Stimulated activated effector memory CD8-positive, alpha-beta T cell treated with anti-CD3 and anti-CD28 coated beads, Interleukin-12 subunit alpha, Interleukin-12 subunit beta, amount 100 ng/mL, for 72 hours (primary cell): ENCODE data around the gene ING5.
"Not testable (repeated sequence)": the region's sequence is repeated elsewhere in the genome, so short reads cannot be mapped to it uniquely, and the experiment has no call there.

ENCODE experiments used
- ATAC-seq: fragments of 150-1000 bp; cut with Tn5 transposase; 2 replicates; pipeline ENCODE4 v1.10.0; 2021
- DNase-seq, 2 donors: peaks; one replicate each; pipeline ENCODE4 v3.0.0; 2021 to 2022; ENCODE audit warnings: low spot score in 2 of 2
- H3K27ac Mint-ChIP-seq: one replicate; pipeline ENCODE4 v1.8.0; 2022; ENCODE audit warnings: mild to moderate bottlenecking, mixed read lengths
- H3K36me3 Mint-ChIP-seq: one replicate; pipeline ENCODE4 v1.8.0; 2022; ENCODE audit warnings: mild to moderate bottlenecking, mixed read lengths
- H3K4me1 Mint-ChIP-seq: one replicate; pipeline ENCODE4 v1.8.0; 2022; ENCODE audit warnings: mixed read lengths
- H3K4me3 Mint-ChIP-seq: one replicate; pipeline ENCODE4 v1.8.0; 2022; ENCODE audit warnings: mild to moderate bottlenecking, mixed read lengths
- H3K9me3 Mint-ChIP-seq: one replicate; pipeline ENCODE4 v1.8.0; 2022; ENCODE audit warnings: mixed read lengths

The ING5 gene

DNA sequence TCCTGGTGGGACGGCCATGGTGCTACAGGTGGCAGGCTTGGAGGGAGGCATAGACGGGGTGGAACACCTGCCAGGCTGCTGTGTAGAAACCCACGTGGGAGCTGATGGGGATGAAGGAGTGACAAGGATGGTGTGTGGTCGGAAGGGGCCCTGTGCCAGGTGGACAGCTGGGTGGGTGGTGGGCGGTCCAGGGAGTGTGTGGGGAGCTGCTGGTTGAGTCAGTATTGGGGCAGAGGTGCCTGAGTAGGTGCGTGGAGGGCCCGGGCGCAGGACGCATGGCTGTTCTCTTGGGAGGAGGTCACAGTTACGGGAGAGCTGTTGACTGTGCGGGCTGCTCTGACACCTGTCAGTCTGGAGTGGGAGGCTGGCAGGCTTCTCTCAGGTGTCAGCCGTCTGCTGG lies 20.0 kb downstream of the ING5 start:
- ATAC-seq (no peak), DNase-seq (no peak)
- Mint-ChIP-seq H3K9me3 (no peaks in the 10 kb centered on the region), H3K4me3 (no peak overlapping the region), H3K36me3 (peaks cover 69% of the 10 kb centered on the region), H3K4me1 (peaks cover 6% of the 10 kb centered on the region), H3K27ac (no peak overlapping the region)

DNA sequence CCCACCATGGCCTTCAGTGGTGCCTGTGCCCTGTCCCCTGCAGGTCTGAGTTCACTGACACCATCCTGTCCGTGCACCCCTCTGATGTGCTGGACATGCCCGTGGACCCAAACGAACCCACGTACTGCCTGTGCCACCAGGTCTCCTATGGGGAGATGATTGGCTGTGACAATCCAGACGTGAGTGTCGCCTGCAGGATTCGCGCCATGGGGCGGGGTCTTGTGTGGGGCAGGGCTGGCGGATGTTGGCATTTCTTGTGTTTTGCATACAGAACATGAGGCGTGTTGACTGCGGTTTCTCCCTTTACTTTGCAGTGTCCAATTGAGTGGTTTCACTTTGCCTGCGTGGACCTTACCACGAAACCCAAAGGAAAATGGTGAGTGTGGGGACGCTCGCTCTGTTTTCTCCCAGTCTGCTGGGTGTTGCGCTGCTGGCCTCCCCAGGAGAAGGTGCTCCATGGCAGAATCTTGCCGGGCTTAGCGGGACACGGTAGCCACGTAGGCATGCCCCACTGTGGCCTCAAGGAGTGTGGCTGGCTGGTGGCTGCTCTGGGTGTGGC lies 21.1 kb downstream of the ING5 start:
- ATAC-seq = no peak
- H3K36me3 Mint-ChIP-seq = peaks cover 57% of the 10 kb centered on the region
- H3K9me3 Mint-ChIP-seq = no peaks in the 10 kb centered on the region
- DNase-seq = no peak
- peaks cover 6% of the 10 kb centered on the region for H3K4me1 Mint-ChIP-seq
- no peak overlapping the region for H3K4me3 Mint-ChIP-seq
- peak overlapping the region; percentile 26 for H3K27ac Mint-ChIP-seq

DNA sequence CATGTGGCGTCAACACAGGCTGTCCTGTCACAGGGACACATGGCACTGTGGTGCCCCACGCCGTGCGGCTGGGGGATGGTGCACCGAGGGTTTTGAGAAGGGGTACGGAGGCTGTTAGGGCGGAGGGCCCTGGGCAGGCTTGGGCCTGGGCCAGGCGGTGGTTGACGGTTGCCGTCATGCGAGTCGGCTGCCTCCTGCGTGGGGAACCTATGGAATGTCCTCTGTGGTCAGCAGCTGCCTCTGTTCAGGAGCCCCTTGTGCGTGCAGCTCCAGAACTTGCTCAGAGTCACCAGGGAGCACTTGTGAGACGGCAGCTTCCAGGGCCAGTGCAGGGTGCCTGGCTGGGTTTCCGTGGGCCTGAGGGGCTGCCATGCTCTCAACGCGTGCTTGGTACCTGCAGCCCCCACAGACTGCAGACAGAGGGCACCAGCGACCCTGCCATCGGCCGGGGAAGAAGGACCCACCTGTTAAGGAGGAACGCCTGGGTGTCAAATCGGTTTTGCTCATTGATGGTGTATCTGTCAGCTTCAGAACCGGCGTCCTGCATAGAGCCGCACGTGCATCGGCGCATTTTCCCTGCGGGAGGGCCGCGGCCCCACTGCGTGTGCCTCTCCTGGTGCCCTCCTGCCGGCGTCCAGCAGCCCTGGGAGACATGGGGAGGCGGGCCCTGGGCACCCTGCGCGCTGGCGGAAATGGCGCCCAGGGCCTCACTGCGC lies 22.6 kb downstream of the ING5 start:
- no peaks in the 10 kb centered on the region for H3K9me3 Mint-ChIP-seq
- peak; percentile 51 for ATAC-seq
- H3K4me3 Mint-ChIP-seq = no peak overlapping the region
- H3K36me3 Mint-ChIP-seq = peaks cover 49% of the 10 kb centered on the region
- H3K4me1 Mint-ChIP-seq = peaks cover 6% of the 10 kb centered on the region
- DNase-seq = no peak
- no peak overlapping the region for H3K27ac Mint-ChIP-seq

DNA sequence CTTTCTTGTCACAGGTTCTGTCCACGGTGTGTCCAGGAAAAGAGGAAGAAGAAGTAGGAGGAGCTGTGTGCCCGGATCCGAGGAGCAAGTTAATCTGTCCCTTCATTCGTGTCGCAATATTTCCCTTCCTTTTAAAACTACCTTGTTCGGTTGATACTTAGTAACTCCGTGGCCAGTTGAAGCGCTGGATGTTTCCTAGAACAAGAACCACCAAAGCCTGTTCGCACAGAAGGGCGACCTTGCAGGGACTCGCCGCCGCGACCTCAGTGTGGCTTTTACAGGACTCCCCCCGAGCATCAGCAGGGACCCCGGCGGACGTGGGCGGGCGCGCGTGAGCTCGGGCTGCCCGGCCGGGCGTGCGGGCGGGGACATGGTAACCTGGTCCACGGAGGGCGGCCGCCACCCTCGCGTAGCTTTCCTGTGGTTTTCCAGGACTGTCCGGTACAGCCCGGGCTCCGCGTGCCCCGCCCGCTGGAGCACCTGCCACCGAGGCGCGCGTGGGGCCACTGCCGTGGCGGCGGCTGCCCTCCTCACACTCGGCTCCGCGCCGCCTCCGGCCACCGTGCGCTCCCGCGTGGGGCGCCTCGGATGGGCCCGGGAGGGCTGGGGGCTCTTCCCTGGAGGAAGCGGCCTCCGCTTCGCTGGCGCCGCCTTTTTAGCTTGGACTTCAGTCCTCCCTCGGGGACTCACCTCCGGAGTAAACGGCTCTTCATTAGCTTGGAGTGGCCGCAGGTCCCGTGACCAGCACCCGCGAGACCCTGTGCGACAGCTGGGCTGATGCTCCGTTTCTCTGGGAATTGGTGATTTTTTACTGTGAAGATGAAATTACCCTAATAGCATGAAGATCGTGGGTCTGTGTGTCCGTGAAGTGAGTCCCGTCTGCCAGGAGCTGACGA lies 23.4 kb downstream of the ING5 start:
- ATAC-seq = no peak
- Mint-ChIP-seq H3K9me3 (no peaks in the 10 kb centered on the region), H3K27ac (no peak overlapping the region), H3K4me3 (no peak overlapping the region), H3K4me1 (peaks cover 14% of the 10 kb centered on the region), H3K36me3 (peaks cover 41% of the 10 kb centered on the region)
- no peak for DNase-seq

DNA sequence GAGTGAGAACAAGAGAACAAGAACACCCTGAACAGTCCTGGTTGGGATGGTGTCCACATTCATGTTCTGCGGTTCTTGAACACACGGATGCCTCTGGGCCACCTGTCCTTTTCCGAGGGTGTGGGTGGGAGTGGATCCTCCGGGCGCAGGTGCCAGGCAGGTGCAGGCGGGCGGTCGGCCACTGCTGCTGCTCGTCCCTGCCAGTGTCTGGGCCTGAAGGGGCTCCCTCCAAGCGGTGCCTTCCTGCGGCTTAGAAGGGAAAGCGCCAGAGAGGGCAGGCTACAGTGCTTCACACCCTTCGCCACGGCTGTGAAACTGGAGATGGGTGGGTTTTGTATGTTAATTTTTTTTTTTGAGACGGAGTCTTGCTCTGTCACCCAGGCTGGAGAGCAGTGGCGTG lies 24.6 kb downstream of the ING5 start:
- Mint-ChIP-seq H3K9me3 (no peaks in the 10 kb centered on the region), H3K4me3 (no peak overlapping the region), H3K27ac (no peak overlapping the region), H3K36me3 (peaks cover 31% of the 10 kb centered on the region), H3K4me1 (peaks cover 25% of the 10 kb centered on the region)
- DNase-seq (no peak), ATAC-seq (no peak)

DNA sequence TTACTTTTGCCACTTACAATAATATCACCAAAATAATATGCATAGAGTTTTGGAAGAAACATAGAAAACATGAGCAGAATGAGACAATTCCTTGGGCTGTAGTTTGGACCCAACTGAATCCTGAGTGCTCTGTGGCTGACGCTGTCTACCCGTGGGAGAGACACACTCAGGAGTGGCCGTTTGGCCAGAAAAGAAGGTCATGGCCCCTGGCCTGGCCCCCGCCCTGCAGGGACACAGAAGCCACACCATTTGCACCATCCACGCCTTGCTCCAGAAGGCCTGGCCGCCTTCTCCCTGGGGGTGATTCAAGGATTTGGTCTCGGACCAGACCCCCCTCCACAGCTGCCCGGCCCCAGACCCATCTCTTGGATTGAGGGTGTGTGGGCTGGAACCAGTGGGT lies 26.2 kb downstream of the ING5 start:
- DNase-seq (no peak), ATAC-seq (no peak)
- Mint-ChIP-seq H3K27ac (no peak overlapping the region), H3K36me3 (peaks cover 20% of the 10 kb centered on the region), H3K4me1 (peaks cover 34% of the 10 kb centered on the region), H3K9me3 (no peaks in the 10 kb centered on the region), H3K4me3 (no peak overlapping the region)

DNA sequence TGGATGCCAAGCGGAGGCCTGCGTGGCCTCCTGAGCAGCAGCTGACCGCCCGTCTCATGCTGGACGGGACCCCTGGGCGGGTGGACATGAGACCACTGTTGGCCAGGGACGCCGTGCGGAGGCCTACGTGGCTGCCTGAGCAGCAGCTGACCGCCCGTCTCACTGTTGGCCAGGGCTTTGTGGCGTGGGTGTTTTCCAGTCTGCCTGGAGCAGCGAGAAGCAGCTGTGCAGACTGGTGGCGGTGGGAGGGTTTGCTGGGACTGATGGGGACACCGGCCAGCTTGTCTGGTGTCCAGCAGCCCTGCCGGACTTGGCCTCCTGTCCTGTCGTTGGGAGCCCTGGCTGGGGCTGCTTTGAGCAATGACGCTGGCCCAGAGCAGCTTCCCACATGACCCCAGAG lies 26.8 kb downstream of the ING5 start:
- no peak overlapping the region for H3K27ac Mint-ChIP-seq
- H3K4me3 Mint-ChIP-seq = no peak overlapping the region
- H3K4me1 Mint-ChIP-seq = peaks cover 40% of the 10 kb centered on the region
- peaks cover 14% of the 10 kb centered on the region for H3K36me3 Mint-ChIP-seq
- ATAC-seq (no peak), DNase-seq (no peak)
- H3K9me3 Mint-ChIP-seq = no peaks in the 10 kb centered on the region

DNA sequence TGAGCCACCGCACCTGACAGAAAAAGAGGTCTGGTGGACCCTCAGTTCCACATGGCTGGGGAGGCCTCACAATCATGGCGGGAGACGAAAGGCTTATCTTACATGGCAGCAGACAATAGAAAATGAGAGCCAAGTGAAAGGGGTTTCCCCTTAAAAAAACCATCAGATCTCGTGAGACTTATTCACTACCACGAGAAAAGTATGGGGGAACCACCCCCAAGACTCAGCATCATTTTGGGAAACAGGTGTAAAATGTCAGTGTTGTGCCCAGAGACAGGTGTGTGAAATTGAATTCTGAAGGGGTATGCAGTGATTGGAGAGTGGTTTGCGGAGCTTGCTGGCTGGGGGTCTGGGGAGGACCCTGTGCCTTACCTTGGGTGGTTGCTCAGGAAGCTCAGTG lies 28.0 kb downstream of the ING5 start:
- ATAC-seq (no peak), DNase-seq (no peak)
- Mint-ChIP-seq H3K27ac (peak overlapping the region; percentile 92), H3K36me3 (peaks cover 7% of the 10 kb centered on the region), H3K9me3 (no peaks in the 10 kb centered on the region), H3K4me3 (peak overlapping the region; percentile 48), H3K4me1 (peaks cover 43% of the 10 kb centered on the region)

DNA sequence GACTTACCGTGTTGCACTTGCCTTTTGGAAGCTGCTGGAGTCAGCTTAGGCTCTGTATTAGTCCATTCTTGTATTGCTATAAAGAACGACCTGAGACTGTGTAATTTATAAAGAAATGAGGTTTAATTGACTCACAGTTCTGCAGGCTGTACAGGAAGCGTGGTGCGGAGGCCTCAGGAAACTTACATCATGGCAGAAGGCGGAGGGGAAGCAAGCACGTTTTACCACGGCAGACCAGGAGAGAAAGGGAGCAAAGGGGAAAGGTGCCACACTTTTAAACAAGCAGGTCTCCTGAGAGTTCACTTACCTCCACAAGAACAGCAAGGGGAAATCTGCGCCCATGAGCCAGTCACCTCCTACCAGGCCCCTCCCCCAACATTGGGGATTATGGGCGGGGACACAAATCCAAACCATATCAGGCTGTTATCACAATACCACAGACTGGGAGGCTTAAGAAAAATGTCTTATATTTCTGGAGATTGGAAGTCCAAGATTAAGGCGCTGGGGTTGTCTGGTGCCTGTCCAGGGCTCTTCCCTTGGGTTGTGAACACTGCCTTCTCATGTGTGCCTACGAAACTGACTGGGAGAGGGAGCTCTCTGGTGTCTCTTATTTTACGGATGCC lies 28.9 kb downstream of the ING5 start:
- DNase-seq (no peak), ATAC-seq (no peak)
- H3K4me1 Mint-ChIP-seq = peaks cover 43% of the 10 kb centered on the region
- no peaks in the 10 kb centered on the region for H3K9me3 Mint-ChIP-seq
- H3K27ac Mint-ChIP-seq = peak overlapping the region; percentile 92
- H3K36me3 Mint-ChIP-seq = peaks cover 4% of the 10 kb centered on the region
- peak overlapping the region; percentile 48 for H3K4me3 Mint-ChIP-seq

DNA sequence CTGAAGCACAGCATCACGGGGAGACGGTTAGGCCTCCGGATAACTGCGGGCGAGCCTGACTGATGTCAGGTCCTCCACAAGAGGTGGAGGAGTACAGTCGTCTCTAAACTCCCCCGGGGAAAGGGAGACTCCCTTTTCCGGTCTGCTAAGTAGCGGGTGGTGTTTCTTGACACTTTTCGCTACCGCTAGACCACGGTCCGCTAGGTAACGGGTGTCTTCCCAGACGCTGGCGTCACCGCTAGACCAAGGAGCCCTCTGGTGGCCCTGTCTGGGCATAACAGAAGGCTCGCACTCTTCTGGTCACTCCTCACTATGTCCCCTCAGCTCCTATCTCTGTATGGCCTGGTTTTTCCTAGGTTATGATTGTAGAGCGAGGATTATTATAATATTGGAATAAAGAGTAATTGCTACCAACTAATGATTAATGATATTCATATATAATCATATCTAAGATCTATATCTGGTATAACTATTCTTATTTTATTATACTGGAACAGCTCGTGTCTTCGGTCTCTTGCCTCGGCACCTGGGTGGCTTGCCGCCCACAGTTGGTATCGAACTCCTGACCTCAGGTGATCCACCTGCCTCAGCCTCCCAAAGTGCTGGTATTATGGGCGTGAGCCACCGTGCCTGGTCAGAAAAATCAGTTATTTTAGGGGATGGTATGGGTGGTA lies 30.8 kb downstream of the ING5 start:
- not testable (repeated sequence) for H3K36me3 Mint-ChIP-seq, ATAC-seq, H3K9me3 Mint-ChIP-seq, H3K27ac Mint-ChIP-seq
- Mint-ChIP-seq H3K4me3 (peak overlapping the region; percentile 73), H3K4me1 (peaks cover 46% of the 10 kb centered on the region)
- peak in 1 of 2 donors; percentile 56 for DNase-seq

DNA sequence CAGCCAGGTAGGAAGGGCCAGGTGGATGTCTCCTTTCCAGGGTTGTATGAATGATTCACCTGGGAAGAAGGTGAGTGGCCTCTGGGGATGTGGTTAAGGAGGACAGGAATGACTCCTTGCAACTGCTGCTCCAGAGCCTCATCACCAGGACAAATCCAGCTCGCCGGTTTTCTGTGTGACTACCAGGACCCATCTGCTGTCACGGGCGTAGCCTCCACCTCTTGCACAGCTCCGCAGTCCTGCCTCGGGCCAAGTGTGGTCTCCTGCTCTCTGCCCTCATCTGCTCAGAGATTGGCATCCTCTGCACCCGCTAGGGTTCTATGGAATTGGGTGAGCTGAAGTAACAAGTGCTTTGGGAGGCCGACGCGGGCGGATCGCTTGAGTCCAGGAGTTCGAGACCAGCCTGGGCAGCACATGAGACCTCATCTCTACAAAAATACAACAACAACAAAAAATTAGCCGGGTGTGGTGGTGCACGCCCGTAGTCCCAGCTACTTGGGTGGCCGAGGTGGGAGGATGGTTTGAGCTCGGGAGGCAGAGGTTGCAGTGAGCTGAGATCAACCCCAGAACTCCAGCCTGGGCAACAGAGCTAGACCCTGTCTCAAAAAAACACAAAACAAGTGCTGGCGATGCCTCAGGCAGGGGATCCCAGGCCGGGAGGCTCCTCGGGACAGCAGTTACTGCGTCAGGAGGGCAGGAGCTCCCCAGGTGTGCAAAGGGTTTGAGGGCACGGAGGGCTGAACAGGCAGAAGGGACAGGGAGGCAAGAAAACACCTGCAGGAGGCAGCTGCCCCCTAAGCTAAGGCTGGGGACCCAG lies 31.8 kb downstream of the ING5 start:
- DNase-seq (no peak), ATAC-seq (no peak)
- peaks cover 8% of the 10 kb centered on the region for H3K36me3 Mint-ChIP-seq
- peak overlapping the region; percentile 73 for H3K4me3 Mint-ChIP-seq
- H3K4me1 Mint-ChIP-seq = peaks cover 53% of the 10 kb centered on the region
- H3K27ac Mint-ChIP-seq = peak overlapping the region; percentile 40
- H3K9me3 Mint-ChIP-seq = no peaks in the 10 kb centered on the region

DNA sequence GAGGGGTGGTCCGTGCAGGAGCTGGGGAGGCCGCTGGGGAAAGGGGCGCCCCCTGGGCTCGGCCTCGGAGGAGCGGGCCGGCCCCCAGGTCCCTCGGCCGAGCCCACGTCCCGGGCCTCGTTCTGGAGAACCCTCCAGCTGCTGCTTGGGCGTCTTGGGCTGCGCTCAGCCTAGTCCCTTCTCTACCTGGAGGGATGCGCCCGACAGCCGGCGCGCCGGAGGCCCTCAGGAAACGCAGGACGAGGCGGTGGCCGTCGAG lies 32.3 kb downstream of the ING5 start:
- ATAC-seq = peak; percentile 29
- Mint-ChIP-seq H3K36me3 (peaks cover 8% of the 10 kb centered on the region), H3K27ac (peak overlapping the region; percentile 40), H3K9me3 (no peaks in the 10 kb centered on the region), H3K4me1 (peaks cover 59% of the 10 kb centered on the region), H3K4me3 (peak overlapping the region; percentile 73)
- DNase-seq = no peak

DNA sequence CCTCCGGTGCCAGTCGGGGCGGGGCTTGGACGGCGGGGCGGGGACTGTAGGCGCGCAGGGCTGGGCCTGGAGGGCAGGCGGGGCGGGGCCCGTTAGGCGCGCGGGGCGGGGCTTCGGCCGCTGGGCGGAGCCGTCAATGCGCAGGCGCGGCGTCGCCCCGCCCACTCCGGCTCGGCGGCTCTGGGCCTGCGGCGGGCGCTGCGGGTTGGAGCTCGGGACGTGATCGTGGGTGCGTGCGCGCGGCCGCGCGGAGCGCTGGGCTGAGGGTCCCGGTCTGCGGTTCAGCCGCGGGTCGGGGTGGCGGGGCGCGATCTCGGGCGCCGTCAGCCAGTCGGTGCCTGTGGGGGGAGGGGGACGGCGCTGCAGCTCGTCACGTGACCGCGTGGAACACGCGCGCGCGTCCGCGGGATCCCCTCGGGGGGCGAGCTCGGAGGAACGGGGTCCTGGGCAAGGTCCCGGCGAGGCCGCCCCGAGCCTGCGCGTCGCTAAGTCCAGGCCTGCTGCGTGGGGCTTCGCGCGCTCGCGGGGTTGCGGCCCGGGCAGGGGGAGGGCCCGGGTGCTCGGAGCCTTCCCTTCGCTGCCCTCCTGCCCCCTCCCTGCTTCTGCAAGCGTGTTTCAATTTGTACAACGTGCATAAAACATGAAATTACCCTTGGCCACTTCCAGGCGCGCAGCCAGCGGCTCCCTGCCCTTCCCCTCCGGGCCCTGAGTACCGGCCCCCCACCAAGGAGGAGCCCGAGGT lies 32.8 kb downstream of the ING5 start, which contains the start of gene D2HGDH:
Gene D2HGDH, plus strand, starts transcription at position 164 of the 742 bp plus-strand sequence. CDS start 595 bp downstream, outside the sequence.
- Mint-ChIP-seq H3K4me3 (peak within 1 kb of the TSS; percentile 73), H3K4me1 (peaks cover 62% of the 10 kb centered on the region), H3K9me3 (no peaks in the 10 kb centered on the region), H3K27ac (peak within 1 kb of the TSS; percentile 40), H3K36me3 (peaks cover 12% of the 10 kb centered on the region)
- peak; percentile 94 to 96 for DNase-seq
- ATAC-seq = peak; percentile 90

DNA sequence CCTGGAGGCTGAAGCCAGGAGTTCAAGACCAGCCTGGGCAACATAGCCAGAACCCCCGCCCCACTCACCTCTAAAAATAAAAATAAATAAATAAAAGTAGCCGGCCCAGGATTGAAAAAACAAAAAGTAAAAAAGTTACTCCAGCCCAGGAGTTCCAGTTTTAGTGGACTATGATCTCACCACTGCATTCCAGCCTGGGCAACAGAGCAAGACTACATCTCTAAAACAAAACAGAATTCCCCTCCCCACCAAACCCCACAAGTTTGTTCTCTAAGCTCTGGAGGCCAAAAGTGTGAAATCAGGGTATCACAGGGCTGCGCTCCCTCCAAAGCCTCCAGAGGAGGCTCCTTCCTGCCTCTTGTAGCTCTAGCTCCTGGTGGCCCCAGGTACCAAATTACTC lies 34.3 kb downstream of the ING5 start:
- H3K27ac Mint-ChIP-seq = no peak overlapping the region
- peaks cover 59% of the 10 kb centered on the region for H3K4me1 Mint-ChIP-seq
- ATAC-seq (no peak), DNase-seq (no peak)
- H3K36me3 Mint-ChIP-seq = peaks cover 17% of the 10 kb centered on the region
- peak overlapping the region; percentile 73 for H3K4me3 Mint-ChIP-seq
- H3K9me3 Mint-ChIP-seq = no peaks in the 10 kb centered on the region
